Pancreas (tissue), 10 donors: ENCODE measurements around the gene FAM83F. TPM values are rescaled to one million over a fixed set of nuclear protein-coding genes. Genes with fewer than 3 reads are reported as not detected.
A peak's percentile ranks its signal among the peaks of the same experiment; 100 is the strongest.

ENCODE experiments used
- ATAC-seq, 4 donors: fragments of 200-7000 bp; cut with Tn5 transposase; one replicate each; pipeline versions ENCODE4 v1.8.0 to v1.9.1; 2020; ENCODE audit warnings: mild to moderate bottlenecking in 4 of 4, moderate library complexity in 4 of 4
- DNase-seq, 6 donors: peaks; one replicate each; pipeline ENCODE4 v3.0.0-alpha.2; 2020
- FAIRE-seq: peaks from 2 replicates; lab custom pipeline; 2012; peaks lifted over from hg19 to GRCh38; lab: Jason Lieb, UNC
- H3K27ac ChIP-seq, 4 donors: fragments of 200-600 bp; sonication (generic); 1 replicate in 3 of 4; 2 replicates in 1 of 4; pipeline versions ENCODE4 v1.5.0 to v1.8.0; 2020
- H3K27me3 ChIP-seq, 4 donors: fragments of 200-600 bp; one replicate each; pipeline ENCODE4 v1.8.0; 2021
- H3K36me3 ChIP-seq, 3 donors: fragments of 200-600 bp; sonication (generic) in 1 of 3; one replicate each; pipeline versions ENCODE4 v1.5.0 to v1.8.0; 2020 to 2021
- H3K4me1 ChIP-seq, 3 donors: fragments of 200-600 bp; one replicate each; pipeline ENCODE4 v1.8.0; 2021
- H3K4me3 ChIP-seq, 4 donors: fragments of 200-600 bp; sonication (generic) in 2 of 4; one replicate each; pipeline versions ENCODE4 v1.5.0 to v1.8.0; 2020 to 2021
- H3K9me3 ChIP-seq, 4 donors: fragments of 200-600 bp; one replicate each; pipeline ENCODE4 v1.8.0; 2021
- CTCF ChIP-seq, 4 donors: fragments of 200-600 bp; sonication (generic) in 3 of 4; IDR thresholded peaks; one replicate each; pipeline versions ENCODE4 v1.5.0 to v1.8.0; 2021; ENCODE audit warnings: antibody characterized with exemption in 4 of 4
- WGBS, 2 donors: extraction: QIAGEN DNeasy Blood & Tissue Kit; methylation state at CpG; one replicate each; pipeline ENCODE4 v1.1.7; 2013; 5-methylcytosine and 5-hydroxymethylcytosine counted together
- intact Hi-C, 3 donors: fragments of 100-400 bp; cut with DNase I; formaldehyde crosslinking; loops; one replicate each; pipeline versions ENCODE4 v1.11.1 to v1.14.2; 2022
- polyA plus RNA-seq, 2 donors: library from polyadenylated mRNA; stranded (reverse); fragments of 200-250 nt; gene quantifications; one replicate each; pipeline ENCODE4 v1.2.3, GENCODE V29; 2013
- total RNA-seq, 6 donors: library from RNA; stranded (reverse); fragmentation: NEBNext Ultra II Directional in 4 of 6; extraction: Animal tissue kit (Norgen Biotek cat#: 25700) in 4 of 6; gene quantifications; one replicate each; pipeline versions ENCODE4 v1.2.1 to v1.2.4, GENCODE V29; 2021 to 2023
- donor health status: healthy with polysubstance abuse.
- donor health status: DM: no; HTN: no; CAD: no; lungs with moderate emphysema.
- donor health status: DM: no; HTN: no; CAD: no.
- donor health status: control.
- donor health status: control.
- donor health status: Bipolar disorder and iron deficiency.
- donor health status: DM: yes; HTN: yes; CAD: no.
- donor health status: DM: no; HTN: no; CAD: no.
- donor health status: DM: no; HTN: no; CAD: no.
- donor health status: DM: yes; HTN: yes; CAD: no.

FAM83F gene
- total and polyA plus RNA-seq, 8 donors: 4.9 to 19.8 (median 15.5) TPM

GRCh38 chr22:39988386-39989114, 6.2 kb upstream of the FAM83F start:
- Histone ChIP-seq H3K27me3 (peaks cover 0 to 2% (median 0%) of the 10 kb centered on the region in 4 donors), H3K27ac (no peak overlapping the region), H3K36me3 (no peaks in the 10 kb centered on the region), H3K9me3 (no peaks in the 10 kb centered on the region), H3K4me1 (peaks cover 2 to 16% (median 13%) of the 10 kb centered on the region in 3 donors), H3K4me3 (no peak overlapping the region)
- FAIRE-seq: no peak
- intact Hi-C loops: no loop called here
- no peak for TF ChIP-seq CTCF (IDR thresholded peaks at IDR 0.05)
- no peak for ATAC-seq
- no peak for DNase-seq
- 82 to 84% methylated on average over 10 of the region's 10 CpGs for WGBS, 2 donors

GRCh38 chr22:39989633-39990032, 5.1 kb upstream of the FAM83F start:
- H3K4me1 ChIP-seq: peaks cover 2 to 16% (median 13%) of the 10 kb centered on the region in 3 donors
- H3K36me3 ChIP-seq: no peaks in the 10 kb centered on the region
- H3K4me3 ChIP-seq: no peak overlapping the region
- H3K9me3 ChIP-seq: no peaks in the 10 kb centered on the region
- no peak overlapping the region for H3K27ac ChIP-seq
- intact Hi-C loops: no loop called here
- WGBS, 2 donors: 90 to 92% methylated on average over 7 of the region's 7 CpGs
- DNase-seq (no peak), FAIRE-seq (no peak), ATAC-seq (no peak)
- peaks cover 0 to 2% (median 0%) of the 10 kb centered on the region in 4 donors for H3K27me3 ChIP-seq
- TF ChIP-seq CTCF (IDR thresholded peaks at IDR 0.05): no peak

- no peak for TF ChIP-seq CTCF (IDR thresholded peaks at IDR 0.05)
- no peaks in the 10 kb centered on the region for H3K9me3 ChIP-seq
- 22 to 30% methylated on average over 3 of the region's 3 CpGs for WGBS, 2 donors
- peak overlapping the region in 1 of 4 donors; percentile 38 for H3K27ac ChIP-seq
- DNase-seq: no peak
- intact Hi-C loops: no loop called here
- no peaks in the 10 kb centered on the region for H3K36me3 ChIP-seq
- H3K4me3 ChIP-seq: no peak overlapping the region
- ATAC-seq: no peak
- H3K4me1 ChIP-seq: peaks cover 2 to 16% (median 13%) of the 10 kb centered on the region in 3 donors
- no peak for FAIRE-seq
- H3K27me3 ChIP-seq: peaks cover 0 to 1% (median 0%) of the 10 kb centered on the region in 4 donors
Observed at GRCh38 chr22:39990686-39991085, 4.1 kb upstream of the FAM83F start.

GRCh38 chr22:39991159-39991860, 3.4 kb upstream of the FAM83F start:
- Histone ChIP-seq H3K9me3 (no peaks in the 10 kb centered on the region), H3K4me1 (peaks cover 2 to 16% (median 13%) of the 10 kb centered on the region in 3 donors), H3K4me3 (no peak overlapping the region), H3K27me3 (no peaks in the 10 kb centered on the region), H3K27ac (peak overlapping the region in 1 of 4 donors; percentile 38), H3K36me3 (no peaks in the 10 kb centered on the region)
- WGBS, 2 donors: 28 to 32% methylated on average over 9 of the region's 9 CpGs
- FAIRE-seq: no peak
- intact Hi-C loops: no loop called here
- DNase-seq: peak in 1 of 6 donors; percentile 32
- ATAC-seq: peak in 3 of 4 donors; percentile 17 to 21 (median 20)
- TF ChIP-seq CTCF (IDR thresholded peaks at IDR 0.05): no peak
